ENCODE data around the gene COPG2. TPM values are rescaled to one million over a fixed set of nuclear protein-coding genes. Genes with fewer than 3 reads are reported as not detected.

The COPG2 gene
- total and polyA plus RNA-seq, 2 donors (not counting 3 experiments of a cell fraction or from before 2014, with no cell fraction given) = 9.4 to 11.6 TPM

GRCh38 chr7:130491841-130492522, 176.6 kb downstream of the COPG2 start, which contains the start of gene MEST:
Gene MEST (plus strand): TSS chr7:130492085. CDS start chr7:130492314, 229 bp downstream.
- Histone ChIP-seq H3K27ac (ENCODE audit: insufficient read depth, low read depth, low read length) (no peak within 1 kb of the TSS), H3K79me2 (ENCODE audit: control insufficient read depth, insufficient read depth, low read length) (no peaks in the 10 kb centered on the region), H2AFZ (ENCODE audit: low read depth, low read length) (peak within 1 kb of the TSS; percentile 60), H3K9me1 (replicated peaks; ENCODE audit: control insufficient read depth, extremely low read depth, insufficient read depth, low read length) (no peaks in the 10 kb centered on the region), H3K4me2 (ENCODE audit: insufficient read depth, low read length) (peak within 1 kb of the TSS; percentile 49), H3K36me3 (ENCODE audit: control insufficient read depth in 2 of 2, extremely low read depth in 1 of 2, insufficient read depth in 2 of 2, low read length in 2 of 2) (no peaks in the 10 kb centered on the region), H3K27me3 (ENCODE audit: control insufficient read depth in 2 of 2, insufficient read depth in 2 of 2, low read length in 2 of 2) (no peaks in the 10 kb centered on the region), H4K20me1 (replicated peaks; ENCODE audit: control insufficient read depth, extremely low read depth, insufficient read depth, low read length) (no peaks in the 10 kb centered on the region), H3K9me3 (replicated peaks; ENCODE audit: control insufficient read depth, insufficient read depth, low read length) (no peaks in the 10 kb centered on the region), H3K9ac (replicated peaks; ENCODE audit: extremely low read depth, insufficient read depth, low read length) (no peak within 1 kb of the TSS), H3K4me1 (ENCODE audit: control insufficient read depth, extremely low read depth, insufficient read depth, low read length) (peaks cover 30% of the 10 kb centered on the region), H3K4me3 (replicated peaks in 1 of 3; ENCODE audit: insufficient read depth in 1 of 3, low read depth in 1 of 3, low read length in 3 of 3) (peak within 1 kb of the TSS in 2 of 3 experiments; percentile 29 to 55)
- ChIA-PET POLR2A (no interaction called here), CTCF (interaction anchor here (0.9 to 1.7 kb wide), 4 partner anchors 176 to 287 kb away, joined by 3 to 5 read pairs (median 4); partner anchors contain the start of genes COPG2 and TMEM209)
- FAIRE-seq = no peak
- no TSS peak for BruUV-seq (replicated peaks)
- intact Hi-C loops (cut with micrococcal nuclease) (loop anchor here (2.0 kb wide), 2 partner anchors 69 to 419 kb away; no protein-coding TSS in a partner anchor), dilution Hi-C loops (cut with MboI; ENCODE audit: extremely low pct_ligation_motif_present, low sequenced_read_pairs) (no loop called here)
- peak; percentile 21 for DNase-seq (ENCODE audit: low read depth, low spot score)
- TF ChIP-seq MYC (IDR thresholded peaks at IDR 0.05; ENCODE audit: low read depth, low read length) = no peak
- TF ChIP-seq FOS (IDR thresholded peaks at IDR 0.05; ENCODE audit: borderline replicate concordance, insufficient read depth, low read length) = no peak
- peak; percentile 57 for TF ChIP-seq POLR2A (IDR thresholded peaks at IDR 0.05; ENCODE audit: low read depth, low read length)
- TF ChIP-seq EZH2 (IDR thresholded peaks at IDR 0.05; ENCODE audit: borderline replicate concordance, low read depth, low read length, severe bottlenecking) = no peak
- no peak for TF ChIP-seq JUN (IDR thresholded peaks at IDR 0.05; ENCODE audit: borderline replicate concordance, insufficient read depth, insufficient read length, low read depth)
- TF ChIP-seq POLR2AphosphoS5 (IDR thresholded peaks at IDR 0.05; ENCODE audit: insufficient read depth, low read depth, low read length) = peak; percentile 65
- TF ChIP-seq, protein P1, sequence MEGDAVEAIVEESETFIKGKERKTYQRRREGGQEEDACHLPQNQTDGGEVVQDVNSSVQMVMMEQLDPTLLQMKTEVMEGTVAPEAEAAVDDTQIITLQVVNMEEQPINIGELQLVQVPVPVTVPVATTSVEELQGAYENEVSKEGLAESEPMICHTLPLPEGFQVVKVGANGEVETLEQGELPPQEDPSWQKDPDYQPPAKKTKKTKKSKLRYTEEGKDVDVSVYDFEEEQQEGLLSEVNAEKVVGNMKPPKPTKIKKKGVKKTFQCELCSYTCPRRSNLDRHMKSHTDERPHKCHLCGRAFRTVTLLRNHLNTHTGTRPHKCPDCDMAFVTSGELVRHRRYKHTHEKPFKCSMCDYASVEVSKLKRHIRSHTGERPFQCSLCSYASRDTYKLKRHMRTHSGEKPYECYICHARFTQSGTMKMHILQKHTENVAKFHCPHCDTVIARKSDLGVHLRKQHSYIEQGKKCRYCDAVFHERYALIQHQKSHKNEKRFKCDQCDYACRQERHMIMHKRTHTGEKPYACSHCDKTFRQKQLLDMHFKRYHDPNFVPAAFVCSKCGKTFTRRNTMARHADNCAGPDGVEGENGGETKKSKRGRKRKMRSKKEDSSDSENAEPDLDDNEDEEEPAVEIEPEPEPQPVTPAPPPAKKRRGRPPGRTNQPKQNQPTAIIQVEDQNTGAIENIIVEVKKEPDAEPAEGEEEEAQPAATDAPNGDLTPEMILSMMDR (IDR thresholded peaks at IDR 0.05; ENCODE audit: extremely low read depth in 1 of 2, insufficient read depth in 1 of 2, low read depth in 1 of 2, low read length in 2 of 2) = no peak
- no peak for TF ChIP-seq GATA2 (IDR thresholded peaks at IDR 0.05; ENCODE audit: insufficient read depth, insufficient read length, low read depth, low read length)
- TF ChIP-seq, protein P2, sequence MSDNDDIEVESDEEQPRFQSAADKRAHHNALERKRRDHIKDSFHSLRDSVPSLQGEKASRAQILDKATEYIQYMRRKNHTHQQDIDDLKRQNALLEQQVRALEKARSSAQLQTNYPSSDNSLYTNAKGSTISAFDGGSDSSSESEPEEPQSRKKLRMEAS (IDR thresholded peaks at IDR 0.05; ENCODE audit: insufficient read depth, insufficient read length) = no peak
